H1 (cell line): ENCODE data around the gene MED13. TPM values are rescaled to one million over a fixed set of nuclear protein-coding genes. Genes with fewer than 3 reads are reported as not detected.

Source experiments
- CTCF ChIA-PET: fragments of 300-600 bp; sonication (Branson Sonifier 250); formaldehyde crosslinking; loops from one replicate; lab custom pipeline; 2021; ENCODE audit not compliant: partially characterized antibody; lab: Charles Lee
- POLR2A ChIA-PET: fragments of 300-600 bp; sonication (Branson Sonifier 250); formaldehyde crosslinking; loops from one replicate; lab custom pipeline; 2021; ENCODE audit warnings: inconsistent platforms; ENCODE audit not compliant: partially characterized antibody; lab: Charles Lee
- DNase-seq, 2 experiments: peaks; one replicate each; pipeline versions ENCODE4 v3.0.0 to v3.0.0-alpha.2; 2010 to 2022; ENCODE audit warnings: low spot score in 2 of 2, low read depth in 1 of 2, mixed read lengths in 1 of 2
- FAIRE-seq: peaks from 2 replicates; lab custom pipeline; 2011; peaks lifted over from hg19 to GRCh38; lab: Jason Lieb, UNC
- H2AFZ ChIP-seq: 2 replicates; pipeline ENCODE4 v1.8.1; 2012; ENCODE audit warnings: low read length, inconsistent platforms
- H2AK5ac ChIP-seq: 2 replicates; pipeline ENCODE4 v1.6.1; 2013; ENCODE audit warnings: low read depth, low read length
- H2BK120ac ChIP-seq: replicated peaks from 2 replicates; pipeline ENCODE3; 2013; ENCODE audit warnings: low read depth, low read length, inconsistent platforms
- H2BK12ac ChIP-seq: 2 replicates; pipeline ENCODE4 v1.6.1; 2013; ENCODE audit warnings: low read depth, low read length
- H2BK15ac ChIP-seq: 2 replicates; pipeline ENCODE4 v1.6.1; 2013; ENCODE audit warnings: low read length
- H2BK20ac ChIP-seq: 2 replicates; pipeline ENCODE4 v1.6.1; 2013; ENCODE audit warnings: low read length
- H2BK5ac ChIP-seq: 2 replicates; pipeline ENCODE4 v1.6.1; 2013; ENCODE audit warnings: low read depth, low read length
- H3K14ac ChIP-seq: 2 replicates; pipeline ENCODE4 v1.6.1; 2013; ENCODE audit warnings: inconsistent platforms; ENCODE audit not compliant: insufficient read length
- H3K18ac ChIP-seq: 2 replicates; pipeline ENCODE4 v1.6.1; 2013; ENCODE audit warnings: low read length; ENCODE audit errors: extremely low read depth
- H3K23ac ChIP-seq: 2 replicates; pipeline ENCODE4 v1.6.1; 2013; ENCODE audit warnings: inconsistent platforms; ENCODE audit not compliant: insufficient read length
- H3K23me2 ChIP-seq: 2 replicates; pipeline ENCODE4 v1.6.1; 2013; ENCODE audit warnings: low read depth, low read length
- H3K27ac ChIP-seq: 2 replicates; pipeline ENCODE4 v1.6.1; 2011; ENCODE audit warnings: low read depth, low read length, inconsistent platforms
- H3K27me3 ChIP-seq, 4 experiments: replicated peaks in 1 of 4; 1 replicate in 1 of 4; 2 replicates in 3 of 4; pipeline versions ENCODE4 v1.6.1 to v1.8.1; 2011 to 2013; ENCODE audit warnings: low read length in 3 of 4, mild to moderate bottlenecking in 3 of 4, inconsistent platforms in 2 of 4, mixed read lengths in 2 of 4, moderate library complexity in 1 of 4; ENCODE audit not compliant: control insufficient read depth in 3 of 4, insufficient read depth in 3 of 4; ENCODE audit errors: extremely low read depth in 1 of 4
- H3K36me3 ChIP-seq, 4 experiments: 2 replicates each; pipeline versions ENCODE4 v1.6.1 to v1.8.1; 2011 to 2013; ENCODE audit warnings: mild to moderate bottlenecking in 4 of 4, low read length in 3 of 4, moderate library complexity in 2 of 4, control low read depth in 1 of 4, inconsistent platforms in 1 of 4; ENCODE audit not compliant: insufficient read depth in 4 of 4, control insufficient read depth in 2 of 4
- H3K4ac ChIP-seq: replicated peaks from 2 replicates; pipeline ENCODE3; 2013; ENCODE audit warnings: low read length, low read depth, mixed read lengths, inconsistent platforms; ENCODE audit not compliant: insufficient read length
- H3K4me1 ChIP-seq, 4 experiments: replicated peaks in 1 of 4; 1 replicate in 1 of 4; 2 replicates in 3 of 4; pipeline versions ENCODE4 v1.6.1 to v1.8.1; 2011 to 2013; ENCODE audit warnings: low read length in 3 of 4, inconsistent platforms in 2 of 4, mixed read lengths in 1 of 4; ENCODE audit not compliant: insufficient read depth in 4 of 4, control insufficient read depth in 3 of 4
- H3K4me2 ChIP-seq, 2 experiments: 2 replicates each; pipeline versions ENCODE4 v1.6.1 to v1.8.1; 2011 to 2013; ENCODE audit warnings: low read depth in 2 of 2, low read length in 2 of 2, control low read depth in 1 of 2, inconsistent platforms in 1 of 2, mild to moderate bottlenecking in 1 of 2; ENCODE audit not compliant: insufficient read depth in 1 of 2
- H3K4me3 ChIP-seq, 4 experiments: fragments of 200-600, 300-600 bp in 1 of 4; sonication (generic), shearing (Covaris generic), sonication (Bioruptor Twin) in 1 of 4; 2 replicates each; pipeline versions ENCODE4 v1.5.1 to v1.8.1; 2011 to 2016; ENCODE audit warnings: low read length in 4 of 4, low read depth in 3 of 4, control low read depth in 2 of 4, inconsistent platforms in 2 of 4, mild to moderate bottlenecking in 2 of 4, mixed read lengths in 1 of 4, moderate library complexity in 1 of 4; ENCODE audit not compliant: insufficient read depth in 2 of 4; ENCODE audit errors: extremely low read depth in 1 of 4
- H3K56ac ChIP-seq: replicated peaks from 2 replicates; pipeline ENCODE3; 2013; ENCODE audit warnings: low read depth, mild to moderate bottlenecking, mixed read lengths, low read length, inconsistent platforms; ENCODE audit not compliant: insufficient read length
- H3K79me1 ChIP-seq: 2 replicates; pipeline ENCODE4 v1.6.1; 2013; ENCODE audit warnings: low read depth, low read length, control low read depth
- H3K79me2 ChIP-seq, 2 experiments: 2 replicates each; pipeline versions ENCODE4 v1.6.1 to v1.8.1; 2012 to 2013; ENCODE audit warnings: low read length in 2 of 2, mild to moderate bottlenecking in 2 of 2, inconsistent platforms in 1 of 2; ENCODE audit not compliant: insufficient read depth in 2 of 2, control insufficient read depth in 1 of 2
- H3K9ac ChIP-seq, 4 experiments: replicated peaks in 1 of 4; 1 replicate in 1 of 4; 2 replicates in 3 of 4; pipeline versions ENCODE4 v1.6.1 to v1.8.1; 2011 to 2013; ENCODE audit warnings: low read depth in 3 of 4, low read length in 3 of 4, control low read depth in 2 of 4, mild to moderate bottlenecking in 2 of 4, moderate library complexity in 2 of 4, inconsistent platforms in 1 of 4; ENCODE audit errors: extremely low read depth in 1 of 4
- H3K9me3 ChIP-seq, 2 experiments: 2 replicates each; pipeline versions ENCODE4 v1.6.1 to v1.8.1; 2012 to 2013; ENCODE audit warnings: mild to moderate bottlenecking in 2 of 2, moderate library complexity in 2 of 2, control low read depth in 1 of 2, inconsistent platforms in 1 of 2, low read depth in 1 of 2, low read length in 1 of 2, mixed read lengths in 1 of 2; ENCODE audit not compliant: insufficient read depth in 2 of 2
- H4K20me1 ChIP-seq, 2 experiments: replicated peaks in 1 of 2; 2 replicates each; pipeline versions ENCODE3 to v1.8.1; 2011 to 2013; ENCODE audit warnings: inconsistent platforms in 2 of 2, low read length in 2 of 2, mild to moderate bottlenecking in 1 of 2; ENCODE audit not compliant: insufficient read depth in 2 of 2, control insufficient read depth in 1 of 2
- H4K5ac ChIP-seq: 2 replicates; pipeline ENCODE4 v1.6.1; 2013; ENCODE audit warnings: low read length, low read depth, mixed read lengths, inconsistent platforms; ENCODE audit not compliant: insufficient read length
- H4K8ac ChIP-seq: 2 replicates; pipeline ENCODE4 v1.8.0; 2013; ENCODE audit warnings: mild to moderate bottlenecking, moderate library complexity, low read length, inconsistent platforms; ENCODE audit not compliant: insufficient read depth; ENCODE audit errors: extremely low read depth
- H4K91ac ChIP-seq: replicated peaks from 2 replicates; pipeline ENCODE3; 2013; ENCODE audit warnings: low read length, mixed read lengths, inconsistent platforms; ENCODE audit not compliant: insufficient read length
- BACH1 ChIP-seq: IDR thresholded peaks from 2 replicates; pipeline ENCODE4 v1.6.1; 2012; ENCODE audit warnings: low read length, improper control_type of control experiment
- CHD2 ChIP-seq: IDR thresholded peaks from 2 replicates; pipeline ENCODE4 v1.6.1; 2012; ENCODE audit warnings: low read length, improper control_type of control experiment
- CTCF ChIP-seq, 3 experiments: IDR thresholded peaks; 1 replicate in 2 of 3; 2 replicates in 1 of 3; pipeline versions ENCODE4 v1.5.1 to v1.6.1; 2011; ENCODE audit warnings: low read length in 3 of 3, mild to moderate bottlenecking in 3 of 3, inconsistent platforms in 2 of 3, low read depth in 1 of 3, moderate library complexity in 1 of 3; ENCODE audit not compliant: insufficient read depth in 1 of 3; ENCODE audit errors: control extremely low read depth in 1 of 3
- JUN ChIP-seq: IDR thresholded peaks from 2 replicates; pipeline ENCODE4 v1.6.1; 2011; ENCODE audit warnings: low read depth, mild to moderate bottlenecking, improper control_type of control experiment, low read length
- KDM1A ChIP-seq: fragments of 200-600, 300-600 bp; sonication (generic); IDR thresholded peaks from 2 replicates; pipeline ENCODE4 v1.7.1; 2016; ENCODE audit warnings: mild to moderate bottlenecking, low read length, borderline replicate concordance
- KDM5A ChIP-seq: fragments of 200-600 bp; IDR thresholded peaks from 2 replicates; pipeline ENCODE4 v1.7.1; 2012; ENCODE audit warnings: mild to moderate bottlenecking, low read length, inconsistent platforms, mixed read lengths
- POLR2AphosphoS5 ChIP-seq: IDR thresholded peaks from 2 replicates; pipeline ENCODE4 v1.6.1; 2011; ENCODE audit warnings: low read depth, low read length
- RFX5 ChIP-seq: IDR thresholded peaks from 2 replicates; pipeline ENCODE4 v1.6.1; 2011; ENCODE audit warnings: low read depth, low read length, improper control_type of control experiment, borderline replicate concordance
- SIN3A ChIP-seq, 2 experiments: IDR thresholded peaks in 1 of 2; conservative IDR thresholded peaks in 1 of 2; 2 replicates each; pipeline ENCODE4 v1.6.1; 2011 to 2012; ENCODE audit warnings: low read length in 2 of 2, improper control_type of control experiment in 1 of 2, low read depth in 1 of 2, mild to moderate bottlenecking in 1 of 2
- SP4 ChIP-seq: IDR thresholded peaks from 2 replicates; pipeline ENCODE4 v1.6.1; 2012; ENCODE audit warnings: low read length, inconsistent platforms
- SUZ12 ChIP-seq: fragments of 200-600 bp; sonication (generic); IDR thresholded peaks from 2 replicates; pipeline ENCODE4 v1.6.1; 2012; ENCODE audit warnings: mild to moderate bottlenecking, inconsistent platforms, low read length, moderate library complexity, mixed read lengths
- TAF7 ChIP-seq: optimal IDR thresholded peaks from 2 replicates; pipeline ENCODE3; 2011; ENCODE audit warnings: low read depth, mild to moderate bottlenecking, inconsistent platforms, low read length, moderate library complexity, borderline replicate concordance
- TCF12 ChIP-seq: IDR thresholded peaks from 2 replicates; pipeline ENCODE4 v1.6.1; 2011; ENCODE audit warnings: low read depth, mild to moderate bottlenecking, low read length
- TEAD4 ChIP-seq: IDR thresholded peaks from 2 replicates; pipeline ENCODE4 v1.6.1; 2012; ENCODE audit warnings: low read depth, low read length, inconsistent platforms, mixed read lengths
- polyA plus RNA-seq, 7 experiments: library from polyadenylated mRNA; depleted of rRNA in 3 of 7; stranded (reverse) in 5 of 7; unstranded in 2 of 7; fragments of >200 nt in 5 of 7; fragments of 200-250 nt in 2 of 7; gene quantifications; 1 replicate in 5 of 7; 2 replicates in 1 of 7; 4 replicates in 1 of 7; pipeline versions ENCODE4 v1.2.1 to v1.2.3, GENCODE V29; 2011 to 2013; ENCODE audit warnings: missing spikeins in 2 of 7, mixed read lengths in 2 of 7
- total RNA-seq: library from RNA; stranded (reverse); fragmentation: NEBNext Ultra II Directional; extraction: Animal tissue kit (Norgen Biotek cat#: 25700); gene quantifications from 2 replicates; pipeline ENCODE4 v1.2.1, GENCODE V29; 2021

MED13 gene
- total and polyA plus RNA-seq, 2 of the 8 experiments (the other 6 are each of a cell fraction or from before 2014, with no cell fraction given) = 11.3 to 44.8 TPM

GRCh38 chr17:62033317-62033716 is 31.8 kb downstream of the MED13 start:
- Histone ChIP-seq H3K27ac (no peak overlapping the region), H2AFZ (no peak overlapping the region), H3K79me1 (peaks cover 2% of the 10 kb centered on the region), H3K9me3 (no peaks in the 10 kb centered on the region), H3K56ac (no peak overlapping the region), H4K8ac (no peak overlapping the region), H3K27me3 (no peaks in the 10 kb centered on the region), H2BK15ac (no peak overlapping the region), H2BK20ac (no peak overlapping the region), H3K9ac (no peak overlapping the region), H4K91ac (no peak overlapping the region), H3K4me3 (no peak overlapping the region), H3K4me1 (no peaks in the 10 kb centered on the region), H3K23ac (no peak overlapping the region), H2BK12ac (no peak overlapping the region), H3K23me2 (no peaks in the 10 kb centered on the region), H4K20me1 (peaks cover 0 to 5% of the 10 kb centered on the region in 2 experiments), H3K36me3 (peaks cover 20 to 66% (median 42%) of the 10 kb centered on the region in 4 experiments), H3K4me2 (no peak overlapping the region), H3K4ac (no peak overlapping the region), H2BK120ac (no peak overlapping the region), H2BK5ac (no peak overlapping the region), H2AK5ac (no peak overlapping the region), H3K14ac (no peak overlapping the region), H3K18ac (no peak overlapping the region), H3K79me2 (peaks cover 0 to 38% of the 10 kb centered on the region in 2 experiments; a peak in 2 of 4 replicates), H4K5ac (no peak overlapping the region)
- FAIRE-seq (no peak), DNase-seq (no peak)
- ChIA-PET POLR2A (no interaction called here), CTCF (interaction anchor here (1.0 kb wide), 1 partner anchor 76 kb away, joined by 4 read pairs; no protein-coding TSS in a partner anchor)
- TF ChIP-seq TCF12 (no peak), KDM5A (no peak), JUN (no peak), TAF7 (no peak), SIN3A (conservative IDR thresholded peaks at IDR 0.05 in 1 of 2, IDR thresholded peaks at IDR 0.05 in 1 of 2; ENCODE audit: low read depth in 1 of 2, low read length in 2 of 2) (no peak), SP4 (no peak), CHD2 (no peak), RFX5 (no peak), SUZ12 (no peak), BACH1 (no peak), CTCF (IDR thresholded peaks at IDR 0.05; ENCODE audit: control extremely low read depth in 1 of 3, insufficient read depth in 1 of 3, low read depth in 1 of 3, low read length in 3 of 3) (no peak), TEAD4 (no peak), KDM1A (no peak), POLR2AphosphoS5 (no peak)
